H54 (cell line): Measurements from ENCODE around the gene KCNJ15.
"Not testable (repeated sequence)": the region's sequence is repeated elsewhere in the genome, so short reads cannot be mapped to it uniquely, and the experiment has no call there.

ENCODE experiments used
- DNase-seq: peaks from one replicate; pipeline ENCODE4 v3.0.0; 2011; ENCODE audit warnings: low spot score, mixed read lengths; ENCODE audit not compliant: insufficient read length
- FAIRE-seq: peaks from 3 replicates; lab custom pipeline; 2011; peaks lifted over from hg19 to GRCh38; lab: Jason Lieb, UNC
- POLR2A ChIP-seq: IDR thresholded peaks from 2 replicates; pipeline ENCODE4 v1.6.1; 2011; ENCODE audit warnings: low read depth, mild to moderate bottlenecking, low read length

The KCNJ15 gene

DNA sequence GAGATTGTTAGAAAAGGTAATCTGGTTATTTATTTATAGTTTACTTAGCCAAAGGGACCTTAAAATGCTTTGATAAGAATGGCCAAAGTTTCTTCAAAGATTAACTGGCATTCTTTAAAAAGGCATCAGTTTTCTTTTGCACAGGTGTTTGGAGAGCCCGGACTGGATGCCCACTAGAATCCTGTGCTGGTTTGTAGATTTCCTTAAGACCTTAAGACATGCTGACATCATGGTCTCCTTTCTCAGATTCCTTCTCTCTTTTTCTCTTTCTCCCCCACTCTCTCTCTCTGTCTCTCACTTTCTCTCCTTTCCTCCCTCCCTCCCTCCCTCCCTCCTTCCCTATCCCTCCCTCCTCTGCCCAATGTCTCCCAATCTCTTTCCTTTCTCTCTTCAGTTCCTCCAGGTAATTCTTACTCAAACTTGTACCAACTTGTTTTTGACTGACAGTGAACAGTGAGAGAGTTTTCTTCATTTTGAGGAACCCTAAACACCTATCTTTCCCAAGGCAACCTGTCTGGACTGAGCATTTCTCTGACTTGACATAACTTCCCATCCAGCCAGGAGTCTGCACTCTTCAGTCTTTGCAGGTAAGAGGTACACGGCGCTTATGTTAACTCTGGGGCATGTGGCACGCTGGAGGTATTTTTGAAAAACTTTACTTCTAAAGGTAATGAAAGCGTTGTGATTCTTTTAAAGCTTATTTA lies at the start of gene KCNJ15:
TSS of gene KCNJ15 (plus strand) at position 393 of the 704 bp plus-strand sequence. CDS start 42,271 bp downstream, outside the sequence.
- DNase-seq = no peak
- no peak for FAIRE-seq
- TF ChIP-seq POLR2A = no peak

DNA sequence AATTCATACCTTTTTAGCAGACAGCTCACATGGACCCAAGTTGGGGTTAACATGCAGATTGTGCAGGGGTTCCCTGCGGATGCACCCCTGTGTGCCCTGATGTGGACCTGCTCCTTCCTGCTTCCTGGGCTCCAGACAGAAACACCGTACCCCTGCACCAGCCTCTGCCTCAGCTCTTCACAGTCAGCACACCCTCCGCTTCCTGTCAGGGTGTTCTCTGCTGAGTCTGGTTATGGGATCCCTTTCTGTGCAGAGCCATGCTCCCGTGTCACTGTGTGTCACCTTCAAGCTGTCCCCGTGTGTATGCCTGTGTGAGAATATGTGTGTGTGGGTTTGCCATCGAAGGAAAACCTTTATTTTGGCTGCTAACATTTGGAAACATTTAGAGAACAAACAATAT lies 48.7 kb upstream of the KCNJ15 start:
- FAIRE-seq (no peak), DNase-seq (no peak)
- no peak for TF ChIP-seq POLR2A

DNA sequence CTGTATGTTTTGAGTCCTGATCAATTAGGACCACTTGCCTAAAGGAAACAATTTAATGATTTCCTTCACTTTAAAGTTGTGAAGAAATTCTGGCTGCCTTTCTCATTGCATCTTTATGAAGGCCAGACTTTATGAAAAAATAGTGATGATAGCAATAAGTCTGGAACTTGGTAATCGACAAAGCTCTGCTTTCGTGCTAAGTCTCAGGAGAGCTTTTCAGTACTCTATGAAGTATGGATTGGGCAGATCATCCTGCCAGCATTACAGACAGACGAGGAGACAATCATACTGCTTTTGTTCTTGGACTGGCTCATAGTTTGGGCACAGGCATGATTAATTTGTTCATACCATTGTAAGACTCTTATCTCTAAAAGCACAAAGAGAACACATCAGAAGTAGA lies 45.5 kb upstream of the KCNJ15 start:
- no peak for FAIRE-seq
- no peak for DNase-seq
- no peak for TF ChIP-seq POLR2A

DNA sequence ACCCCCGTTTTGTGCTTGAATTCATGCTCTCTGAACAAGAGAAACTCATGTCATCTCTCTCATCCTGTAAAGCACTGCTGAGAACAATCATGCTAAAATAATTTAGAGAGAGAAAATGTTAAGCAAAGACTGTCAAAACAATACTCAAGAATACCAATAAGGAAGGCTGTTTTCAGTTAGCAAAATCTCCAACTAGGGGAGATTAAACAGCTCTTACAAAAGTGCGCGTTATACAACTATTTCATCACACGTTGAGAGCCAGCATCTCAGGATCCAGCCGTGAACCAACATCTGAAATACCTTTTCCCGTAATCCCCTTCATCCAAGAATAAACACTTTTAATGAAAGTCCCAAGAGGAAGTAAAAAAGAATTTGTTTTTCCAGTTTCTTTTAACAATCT lies 44.1 kb upstream of the KCNJ15 start:
- no peak for DNase-seq
- no peak for FAIRE-seq
- TF ChIP-seq POLR2A = no peak

DNA sequence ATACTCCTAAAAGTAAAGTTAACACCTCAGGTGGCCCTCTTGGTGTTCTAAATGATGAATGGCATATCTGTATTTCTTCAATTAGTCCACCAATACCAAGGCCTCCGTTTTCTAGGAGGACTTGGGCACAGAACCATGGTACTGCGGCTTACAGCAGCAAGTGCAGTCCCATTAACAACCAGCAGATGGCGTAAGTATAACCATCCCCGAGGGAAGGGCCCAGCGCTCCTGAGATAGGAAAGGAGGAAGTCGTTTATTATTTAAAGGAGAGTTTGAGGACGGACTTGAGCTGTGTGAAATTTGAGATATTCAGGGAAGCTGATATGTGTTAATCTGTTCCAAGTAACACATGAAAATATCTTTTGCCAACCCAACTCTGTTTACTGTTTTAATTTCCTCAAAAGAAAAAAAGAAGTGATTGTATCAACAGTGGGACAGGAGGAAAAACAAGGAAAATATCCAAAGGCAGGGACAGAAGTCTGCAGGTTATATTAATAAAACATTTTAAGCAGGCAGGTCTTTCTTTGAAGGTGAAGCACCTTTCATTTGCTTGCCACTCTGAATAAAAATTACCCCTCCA lies 37.7 kb upstream of the KCNJ15 start:
- DNase-seq = peak; percentile 38
- peak; percentile 41 for FAIRE-seq
- no peak for TF ChIP-seq POLR2A

DNA sequence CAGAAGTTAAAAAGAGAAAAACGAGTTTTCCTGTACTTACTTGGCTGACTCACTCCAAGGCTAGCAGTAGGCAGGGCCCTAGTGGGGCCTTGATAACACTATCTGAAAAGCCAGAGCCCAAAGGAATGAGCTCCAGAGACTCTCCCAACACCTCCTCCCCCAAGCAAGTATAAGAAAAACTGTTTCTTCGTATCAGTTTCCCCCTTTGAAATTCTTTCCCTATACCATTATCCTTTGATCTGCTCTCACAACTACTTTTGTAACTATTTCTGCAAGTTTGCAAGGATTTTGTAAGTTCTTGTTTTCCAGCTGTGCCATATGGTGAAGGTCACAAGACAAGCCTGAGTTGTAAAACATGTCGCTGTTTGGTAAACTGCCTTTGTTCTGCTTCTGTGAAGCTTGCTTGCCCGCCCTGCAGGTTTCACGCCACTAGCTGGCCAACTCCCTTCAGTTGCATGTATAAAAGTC lies 36.5 kb upstream of the KCNJ15 start:
- FAIRE-seq (no peak), DNase-seq (no peak)
- TF ChIP-seq POLR2A = no peak

DNA sequence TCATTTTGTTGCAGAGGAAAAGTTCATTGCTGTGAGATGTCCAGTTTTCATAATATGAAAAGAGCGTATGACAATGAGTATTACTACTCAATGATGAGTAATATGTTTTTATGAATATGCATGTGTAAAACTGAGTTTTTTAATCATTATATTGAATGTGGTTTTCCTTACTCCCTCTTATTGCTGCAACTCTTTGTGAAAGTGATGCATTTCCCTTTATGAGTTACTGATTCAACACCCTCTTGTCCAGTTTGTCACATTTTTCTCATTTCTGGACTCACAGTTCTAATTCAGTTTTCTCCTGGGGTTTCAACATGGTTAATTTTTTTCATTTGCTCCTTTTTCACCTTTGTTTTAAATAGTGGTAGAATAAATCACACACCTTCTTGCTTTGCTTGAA lies 35.2 kb upstream of the KCNJ15 start:
- FAIRE-seq = no peak
- TF ChIP-seq POLR2A = no peak
- DNase-seq = no peak

DNA sequence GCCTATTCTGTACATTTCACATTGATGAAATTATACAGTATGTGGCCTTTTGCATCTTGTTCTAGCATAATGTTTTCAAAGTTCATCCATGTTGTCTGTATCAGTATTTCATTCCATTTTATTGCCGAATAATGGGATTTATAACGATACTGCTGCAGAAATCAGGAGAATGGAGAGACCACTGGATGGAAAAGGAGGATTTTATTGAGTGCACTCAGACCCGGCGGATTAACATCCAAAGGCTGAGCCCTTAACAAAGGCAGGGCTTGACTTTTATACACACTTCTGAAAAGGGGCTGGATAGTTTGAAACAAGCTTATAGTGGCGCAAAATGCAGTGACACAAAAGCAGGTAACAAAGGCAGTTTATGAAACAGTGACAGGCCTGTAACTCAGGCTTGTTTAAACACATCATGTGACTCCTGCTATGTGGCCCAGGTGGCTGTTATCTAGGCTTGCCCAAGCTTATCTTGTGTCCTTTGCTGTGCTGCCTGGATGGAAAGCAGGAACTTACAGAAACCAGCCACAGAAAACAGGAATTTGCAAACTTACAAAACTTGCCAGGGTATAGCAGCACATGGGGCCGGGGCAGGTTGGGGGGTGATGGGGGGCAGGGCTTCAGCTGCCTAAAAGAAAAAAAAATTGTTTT lies 32.8 kb upstream of the KCNJ15 start:
- DNase-seq (no peak), FAIRE-seq (no peak)
- no peak for TF ChIP-seq POLR2A

DNA sequence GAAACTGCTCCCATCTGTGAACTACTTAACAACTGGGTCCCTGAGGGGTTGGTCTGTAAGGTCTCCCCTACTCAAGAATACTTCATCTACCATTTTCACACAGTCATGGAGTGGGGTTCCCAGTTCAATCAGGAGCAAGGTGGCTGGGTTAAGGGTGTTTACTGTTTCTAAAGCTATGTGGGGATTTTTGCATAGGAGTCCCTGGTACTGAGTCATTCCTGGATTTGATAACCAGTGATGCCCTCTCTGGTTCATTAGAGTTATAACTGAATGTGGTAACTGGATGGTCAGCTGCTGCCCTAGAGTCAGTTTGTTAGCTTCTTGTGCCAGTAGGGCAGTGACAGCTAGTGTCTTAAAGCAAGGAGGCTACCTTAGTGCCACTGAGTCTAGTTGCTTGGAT lies 29.4 kb upstream of the KCNJ15 start:
- FAIRE-seq (no peak), DNase-seq (no peak)
- no peak for TF ChIP-seq POLR2A

DNA sequence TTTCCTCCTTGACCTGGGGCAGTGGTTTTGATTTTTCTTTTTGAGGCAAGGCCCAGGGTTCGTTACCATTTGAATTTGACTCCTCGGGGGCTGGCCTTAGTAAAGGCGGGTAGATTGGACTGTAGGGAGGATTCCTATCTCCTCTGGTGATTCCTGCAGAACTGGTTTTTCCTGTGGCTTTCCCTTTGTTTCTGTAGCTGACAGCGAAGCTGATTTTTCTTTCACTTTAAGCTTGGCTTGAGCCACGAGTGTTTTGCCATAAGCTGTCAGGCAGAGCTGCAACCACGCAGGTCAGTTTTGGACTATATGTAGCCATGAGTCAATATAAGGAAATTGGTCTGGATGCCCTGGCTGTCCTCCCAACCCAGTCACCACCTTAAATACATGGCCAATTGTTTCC lies 28.7 kb upstream of the KCNJ15 start:
- no peak for FAIRE-seq
- TF ChIP-seq POLR2A = no peak

DNA sequence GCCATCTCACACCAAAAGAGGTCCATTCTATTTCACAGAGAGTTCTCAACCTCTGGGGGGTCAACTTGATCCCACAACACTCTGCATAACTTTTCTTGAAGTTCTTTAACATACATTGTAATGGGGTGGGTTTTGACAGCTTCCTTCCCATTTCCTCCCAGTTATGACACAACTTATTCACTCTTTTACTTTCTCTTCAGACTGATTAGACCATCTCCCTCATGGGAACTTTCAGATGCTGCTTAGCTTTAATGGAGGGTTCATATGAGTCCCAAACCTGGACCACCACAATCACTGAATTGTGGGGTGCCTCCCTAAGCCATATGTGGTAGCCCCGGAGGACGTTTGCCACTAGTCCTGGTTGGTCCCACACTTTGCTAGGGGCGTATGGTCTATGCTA lies 28.3 kb upstream of the KCNJ15 start:
- TF ChIP-seq POLR2A = no peak
- DNase-seq = no peak
- FAIRE-seq = no peak

More for the DNA sequence above, 28.7 kb upstream of the KCNJ15 start:
- no peak for DNase-seq

DNA sequence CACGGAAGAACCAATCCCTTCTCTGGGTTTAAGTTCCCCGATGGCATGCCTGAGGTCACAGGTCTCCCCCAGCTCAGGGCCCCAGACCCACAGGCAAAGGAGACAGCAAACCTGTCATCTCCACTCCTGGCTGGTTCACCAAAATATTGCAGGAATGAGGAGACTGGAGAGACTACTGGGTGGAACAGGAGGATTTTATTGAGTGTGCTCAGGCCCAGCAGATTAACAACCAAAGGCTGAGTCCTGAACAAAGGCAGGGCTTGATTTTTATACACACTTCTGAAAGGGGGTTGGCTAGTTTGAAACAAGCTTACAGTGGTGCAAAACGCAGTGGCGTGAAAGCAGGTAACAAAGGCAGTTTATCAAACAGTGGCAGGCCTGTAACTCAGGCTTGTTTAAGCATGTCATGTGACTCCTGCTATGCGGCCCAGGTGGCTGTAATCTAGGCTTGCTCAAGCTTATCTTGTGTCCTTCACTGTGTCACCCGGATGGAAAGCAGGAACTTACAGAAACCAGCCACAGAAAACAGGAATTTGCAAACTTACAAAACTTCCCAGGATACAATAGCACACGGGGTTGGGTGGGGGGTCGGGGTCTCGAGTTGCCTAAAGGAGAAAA lies 27.4 kb upstream of the KCNJ15 start:
- no peak for TF ChIP-seq POLR2A
- no peak for FAIRE-seq
- no peak for DNase-seq

DNA sequence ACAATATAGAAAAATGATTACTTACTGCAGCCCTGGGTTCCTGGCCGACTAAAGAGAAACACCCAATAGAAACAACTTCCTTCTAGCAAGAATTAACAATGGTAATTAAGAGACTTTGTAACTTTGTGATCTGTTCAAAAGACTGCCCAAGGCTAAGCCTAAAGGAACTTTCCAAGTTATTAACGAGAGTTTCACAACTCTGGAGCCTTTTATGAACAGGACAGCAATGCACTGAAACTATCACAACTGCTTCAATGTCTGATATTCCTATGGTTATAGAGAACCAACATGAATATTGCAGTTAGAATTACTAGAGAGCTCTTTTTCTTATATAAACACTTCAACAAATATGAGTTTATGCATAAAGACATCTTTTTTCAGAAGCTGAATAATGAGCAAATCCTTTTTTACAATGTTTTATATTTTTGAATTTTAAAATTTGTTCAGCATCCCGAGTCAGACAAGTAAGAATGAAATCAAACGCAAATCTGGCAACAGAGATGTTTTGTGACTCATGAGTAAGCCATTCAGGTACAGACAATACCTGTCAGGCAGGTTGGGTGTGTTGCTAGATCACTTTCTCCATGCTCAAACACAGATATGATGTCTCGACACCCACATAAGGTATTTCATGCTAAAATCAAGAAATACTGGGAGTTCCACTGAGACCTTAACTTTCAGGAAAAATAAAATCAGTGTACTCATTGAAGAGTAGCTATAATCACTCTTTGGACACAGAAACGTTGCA lies 22.2 kb upstream of the KCNJ15 start:
- TF ChIP-seq POLR2A = no peak
- DNase-seq = no peak
- FAIRE-seq = no peak

DNA sequence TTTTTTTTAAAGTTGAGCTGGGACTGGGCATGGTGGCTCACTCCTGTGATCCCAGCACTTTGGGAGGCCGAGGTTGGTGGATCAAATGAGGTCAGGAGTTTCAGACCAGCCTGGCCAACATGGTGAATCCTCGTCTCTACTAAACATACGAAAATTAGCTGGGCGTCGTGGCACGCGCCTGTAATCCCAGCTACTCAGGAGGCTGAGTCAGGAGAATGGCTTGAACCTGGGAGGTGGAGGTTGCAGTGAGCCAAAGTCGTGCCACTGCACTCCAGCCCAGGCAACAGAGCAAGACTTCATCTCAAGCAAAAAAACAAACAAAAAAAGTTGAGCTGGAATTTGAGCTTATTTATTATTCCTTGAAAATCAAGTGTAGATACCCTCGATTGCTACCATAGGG lies 21.5 kb upstream of the KCNJ15 start:
- FAIRE-seq, DNase-seq: not testable (repeated sequence)
